Keratinocyte (primary cell): ENCODE results near the gene CCDC146. TPM values are rescaled to one million over a fixed set of nuclear protein-coding genes. Genes with fewer than 3 reads are reported as not detected.

Experiments
- DNase-seq: peaks from one replicate; pipeline ENCODE4 v3.0.0-alpha.2; 2011; ENCODE audit warnings: low read depth, missing footprints, low spot score
- FAIRE-seq: peaks from 2 replicates; lab custom pipeline; 2011; peaks lifted over from hg19 to GRCh38; lab: Jason Lieb, UNC
- H2AFZ ChIP-seq: 2 replicates; pipeline ENCODE4 v1.6.0; 2012; ENCODE audit warnings: low read length, control low read depth, inconsistent platforms; ENCODE audit not compliant: control insufficient read depth
- H3K27ac ChIP-seq: 2 replicates; pipeline ENCODE4 v1.5.1; 2011; ENCODE audit warnings: low read length; ENCODE audit not compliant: control insufficient read depth, insufficient read depth
- H3K27me3 ChIP-seq: 3 replicates; pipeline ENCODE4 v1.6.0; 2011; ENCODE audit warnings: low read length; ENCODE audit not compliant: control insufficient read depth, insufficient read depth; ENCODE audit errors: extremely low read depth
- H3K36me3 ChIP-seq, 2 experiments: 2 replicates in 1 of 2; 3 replicates in 1 of 2; pipeline ENCODE4 v1.5.1; 2011; ENCODE audit warnings: low read length in 2 of 2, mild to moderate bottlenecking in 1 of 2; ENCODE audit not compliant: control insufficient read depth in 2 of 2, insufficient read depth in 2 of 2; ENCODE audit errors: extremely low read depth in 1 of 2
- H3K4me1 ChIP-seq: 3 replicates; pipeline ENCODE4 v1.5.1; 2011; ENCODE audit warnings: low read length; ENCODE audit not compliant: control insufficient read depth, insufficient read depth; ENCODE audit errors: extremely low read depth
- H3K4me2 ChIP-seq: 3 replicates; pipeline ENCODE4 v1.6.0; 2011; ENCODE audit warnings: low read depth, low read length; ENCODE audit not compliant: control insufficient read depth, insufficient read depth; ENCODE audit errors: extremely low read depth
- H3K4me3 ChIP-seq, 3 experiments: fragments of 200-600 bp in 1 of 3; sonication (generic) in 1 of 3; 2 replicates in 2 of 3; 3 replicates in 1 of 3; pipeline ENCODE4 v1.5.1; 2011 to 2016; ENCODE audit warnings: low read length in 3 of 3, mild to moderate bottlenecking in 3 of 3, control low read depth in 2 of 3, inconsistent platforms in 1 of 3, low read depth in 1 of 3, mixed read lengths in 1 of 3, mixed run types in 1 of 3, moderate library complexity in 1 of 3; ENCODE audit not compliant: control insufficient read depth in 2 of 3, insufficient read depth in 2 of 3; ENCODE audit errors: extremely low read depth in 1 of 3
- H3K79me2 ChIP-seq: 2 replicates; pipeline ENCODE4 v1.6.0; 2012; ENCODE audit warnings: low read length; ENCODE audit not compliant: control insufficient read depth, insufficient read depth
- H3K9ac ChIP-seq: 3 replicates; pipeline ENCODE4 v1.6.0; 2011; ENCODE audit warnings: low read length; ENCODE audit not compliant: control insufficient read depth, insufficient read depth; ENCODE audit errors: extremely low read depth
- H3K9me1 ChIP-seq: 3 replicates; pipeline ENCODE4 v1.6.0; 2011; ENCODE audit warnings: low read length; ENCODE audit not compliant: control insufficient read depth, insufficient read depth; ENCODE audit errors: extremely low read depth
- H3K9me3 ChIP-seq: 2 replicates; pipeline ENCODE4 v1.5.1; 2012; ENCODE audit warnings: low read depth, low read length; ENCODE audit not compliant: control insufficient read depth
- H4K20me1 ChIP-seq: 3 replicates; pipeline ENCODE4 v1.6.0; 2011; ENCODE audit warnings: low read length; ENCODE audit not compliant: control insufficient read depth, insufficient read depth; ENCODE audit errors: extremely low read depth
- CTCF ChIP-seq, 3 experiments: IDR thresholded peaks in 1 of 3; conservative IDR thresholded peaks in 1 of 3; optimal IDR thresholded peaks in 1 of 3; 2 replicates in 2 of 3; 3 replicates in 1 of 3; pipeline versions ENCODE3 to v1.5.1; 2011; ENCODE audit warnings: low read length in 3 of 3, mild to moderate bottlenecking in 3 of 3, moderate library complexity in 2 of 3, control low read depth in 1 of 3, inconsistent platforms in 1 of 3; ENCODE audit not compliant: insufficient read depth in 2 of 3; ENCODE audit errors: extremely low read depth in 1 of 3
- EZH2 ChIP-seq: IDR thresholded peaks from one replicate; pipeline ENCODE4 v1.6.1; 2012; ENCODE audit warnings: inconsistent platforms, mild to moderate bottlenecking, low read length, moderate library complexity
- dilution Hi-C: fragments of 300-500 bp; cut with MboI; formaldehyde crosslinking; loops from one replicate; pipeline ENCODE4 v1.7.0; 2020; ENCODE audit warnings: low sequenced_read_pairs; ENCODE audit not compliant: extremely low pct_ligation_motif_present
- polyA plus RNA-seq, 5 experiments: library from polyadenylated mRNA; depleted of rRNA in 3 of 5; stranded (reverse) in 3 of 5; stranded (forward) in 1 of 5; unstranded in 1 of 5; fragments of >200 nt; gene quantifications; 1 replicate in 1 of 5; 2 replicates in 3 of 5; 3 replicates in 1 of 5; pipeline versions ENCODE4 v1.2.1 to v1.2.3, GENCODE V29; 2011 to 2012; ENCODE audit warnings: missing spikeins in 2 of 5, low read depth in 1 of 5, low replicate concordance in 1 of 5

The CCDC146 gene
- polyA plus RNA-seq, 1 donor (not counting 4 experiments of a cell fraction or from before 2014, with no cell fraction given), result 5.7 TPM

- H2AFZ ChIP-seq, result no peak overlapping the region
- H3K79me2 ChIP-seq, result no peaks in the 10 kb centered on the region
- FAIRE-seq, result no peak
- no peaks in the 10 kb centered on the region for H3K4me1 ChIP-seq
- no peaks in the 10 kb centered on the region for H3K9me1 ChIP-seq
- DNase-seq, result no peak
- dilution Hi-C loops, result no loop called here
- H3K27ac ChIP-seq, result no peak overlapping the region
- H3K4me2 ChIP-seq, result no peak overlapping the region
- H3K4me3 ChIP-seq, result no peak overlapping the region
- H3K27me3 ChIP-seq, result no peaks in the 10 kb centered on the region
- H3K9ac ChIP-seq, result no peak overlapping the region
- no peaks in the 10 kb centered on the region for H3K9me3 ChIP-seq
- TF ChIP-seq EZH2 (no peak), CTCF (optimal IDR thresholded peaks at IDR 0.05 in 1 of 3, IDR thresholded peaks at IDR 0.05 in 1 of 3, conservative IDR thresholded peaks at IDR 0.05 in 1 of 3; ENCODE audit: extremely low read depth in 1 of 3, insufficient read depth in 2 of 3, low read length in 3 of 3) (no peak)
- H3K36me3 ChIP-seq, result no peaks in the 10 kb centered on the region
- no peaks in the 10 kb centered on the region for H4K20me1 ChIP-seq
Measured at GRCh38 chr7:77254915-77255314, 132.5 kb downstream of the CCDC146 start.

GRCh38 chr7:77258014-77258413, 135.6 kb downstream of the CCDC146 start:
- Histone ChIP-seq H4K20me1 (no peaks in the 10 kb centered on the region), H3K27ac (no peak overlapping the region), H2AFZ (no peak overlapping the region), H3K4me3 (no peak overlapping the region), H3K27me3 (no peaks in the 10 kb centered on the region), H3K4me1 (no peaks in the 10 kb centered on the region), H3K36me3 (no peaks in the 10 kb centered on the region), H3K79me2 (no peaks in the 10 kb centered on the region), H3K9me1 (no peaks in the 10 kb centered on the region), H3K9me3 (no peaks in the 10 kb centered on the region), H3K9ac (no peak overlapping the region), H3K4me2 (no peak overlapping the region)
- DNase-seq, result no peak
- no peak for FAIRE-seq
- dilution Hi-C loops, result no loop called here
- TF ChIP-seq CTCF (optimal IDR thresholded peaks at IDR 0.05 in 1 of 3, IDR thresholded peaks at IDR 0.05 in 1 of 3, conservative IDR thresholded peaks at IDR 0.05 in 1 of 3; ENCODE audit: extremely low read depth in 1 of 3, insufficient read depth in 2 of 3, low read length in 3 of 3), result no peak
- TF ChIP-seq EZH2, result no peak
